ENCODE data around the gene IER5.

IER5 gene

GRCh38 chr1:181062836-181063428 lies 25.6 kb upstream of the IER5 start:
- peaks cover 28% of the 10 kb centered on the region for H3K4me1 Mint-ChIP-seq
- H3K9me3 Mint-ChIP-seq = peaks cover 11% of the 10 kb centered on the region
- H3K4me3 Mint-ChIP-seq = peak overlapping the region; percentile 76
- H3K27ac Mint-ChIP-seq = peak overlapping the region; percentile 98
- H3K36me3 Mint-ChIP-seq = peaks cover 29% of the 10 kb centered on the region
- peak; percentile 91 for ATAC-seq
- H3K27me3 Mint-ChIP-seq = no peaks in the 10 kb centered on the region

GRCh38 chr1:181064011-181064623 lies 24.4 kb upstream of the IER5 start:
- Mint-ChIP-seq H3K9me3 (peaks cover 6% of the 10 kb centered on the region), H3K36me3 (peaks cover 17% of the 10 kb centered on the region), H3K27me3 (no peaks in the 10 kb centered on the region), H3K4me3 (no peak overlapping the region), H3K4me1 (peaks cover 28% of the 10 kb centered on the region), H3K27ac (peak overlapping the region; percentile 98)
- no peak for ATAC-seq

DNA sequence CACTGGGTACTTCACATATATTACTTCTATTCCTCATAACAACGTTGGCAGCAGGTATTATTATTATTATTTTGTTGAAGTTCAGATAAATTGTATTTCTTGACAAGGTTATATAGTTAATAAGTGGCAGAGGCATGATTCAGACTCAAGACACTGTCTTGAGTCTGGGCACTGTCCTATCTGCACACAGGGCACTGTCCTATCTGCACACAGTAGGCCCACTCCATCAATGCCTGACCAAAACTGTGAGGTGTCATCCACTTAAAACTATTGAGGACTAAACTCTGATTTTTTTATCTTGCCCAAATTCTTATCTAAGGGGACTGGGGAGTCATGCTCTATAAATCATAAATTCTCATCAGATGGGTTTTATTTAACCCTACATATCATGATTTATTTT lies 23.8 kb upstream of the IER5 start:
- Mint-ChIP-seq H3K4me1 (peaks cover 28% of the 10 kb centered on the region), H3K4me3 (no peak overlapping the region), H3K36me3 (peaks cover 11% of the 10 kb centered on the region), H3K9me3 (peaks cover under 1% of the 10 kb centered on the region), H3K27me3 (no peaks in the 10 kb centered on the region), H3K27ac (no peak overlapping the region)
- no peak for ATAC-seq

GRCh38 chr1:181073638-181074037 lies 14.9 kb upstream of the IER5 start:
- ATAC-seq = no peak
- no peak overlapping the region for H3K27ac Mint-ChIP-seq
- no peak overlapping the region for H3K4me3 Mint-ChIP-seq
- peaks cover 5% of the 10 kb centered on the region for H3K36me3 Mint-ChIP-seq
- peaks cover 28% of the 10 kb centered on the region for H3K27me3 Mint-ChIP-seq
- H3K4me1 Mint-ChIP-seq = peaks cover 6% of the 10 kb centered on the region
- peaks cover 8% of the 10 kb centered on the region for H3K9me3 Mint-ChIP-seq

- ATAC-seq = no peak
- H3K27me3 Mint-ChIP-seq = peaks cover 39% of the 10 kb centered on the region
- H3K27ac Mint-ChIP-seq = no peak overlapping the region
- peaks cover 3% of the 10 kb centered on the region for H3K9me3 Mint-ChIP-seq
- H3K36me3 Mint-ChIP-seq = peaks cover 5% of the 10 kb centered on the region
- peaks cover 16% of the 10 kb centered on the region for H3K4me1 Mint-ChIP-seq
- no peak overlapping the region for H3K4me3 Mint-ChIP-seq
Measured at GRCh38 chr1:181075766-181076350, 12.6 kb upstream of the IER5 start.

DNA sequence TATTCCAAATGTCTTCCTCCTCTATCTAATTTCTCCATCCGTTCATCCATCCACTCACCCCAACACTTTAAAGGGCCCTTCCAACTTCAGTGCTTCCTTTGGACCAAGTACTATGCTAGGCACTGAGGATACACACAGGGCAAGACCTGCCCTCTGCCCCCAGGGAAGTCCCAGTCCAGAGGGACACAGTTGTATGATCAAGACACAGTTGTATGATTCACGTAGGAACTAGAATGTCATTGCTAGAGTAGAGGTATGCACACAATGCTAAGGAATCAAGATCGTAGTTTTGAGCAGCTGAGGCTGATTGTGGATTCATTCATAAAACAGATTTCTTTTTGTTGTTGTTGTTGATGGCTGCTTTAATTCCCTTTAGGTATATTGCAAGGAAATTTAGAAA lies 11.6 kb upstream of the IER5 start:
- peaks cover 3% of the 10 kb centered on the region for H3K9me3 Mint-ChIP-seq
- H3K27me3 Mint-ChIP-seq = peaks cover 39% of the 10 kb centered on the region

GRCh38 chr1:181077576-181078242 lies 10.8 kb upstream of the IER5 start:
- H3K9me3 Mint-ChIP-seq = peaks cover 3% of the 10 kb centered on the region
- H3K27ac Mint-ChIP-seq = no peak overlapping the region
- no peak for ATAC-seq
- peaks cover 39% of the 10 kb centered on the region for H3K27me3 Mint-ChIP-seq
- H3K36me3 Mint-ChIP-seq = peaks cover 5% of the 10 kb centered on the region
- peaks cover 16% of the 10 kb centered on the region for H3K4me1 Mint-ChIP-seq
- no peak overlapping the region for H3K4me3 Mint-ChIP-seq

More for the DNA sequence above, 11.6 kb upstream of the IER5 start:
- Mint-ChIP-seq H3K4me1 (peaks cover 16% of the 10 kb centered on the region), H3K36me3 (peaks cover 5% of the 10 kb centered on the region), H3K27ac (no peak overlapping the region), H3K4me3 (no peak overlapping the region)
- no peak for ATAC-seq

GRCh38 chr1:181079382-181079781 lies 9.1 kb upstream of the IER5 start:
- ATAC-seq = no peak
- H3K27me3 Mint-ChIP-seq = peaks cover 39% of the 10 kb centered on the region
- H3K4me3 Mint-ChIP-seq = no peak overlapping the region
- H3K36me3 Mint-ChIP-seq = peaks cover 5% of the 10 kb centered on the region
- no peak overlapping the region for H3K27ac Mint-ChIP-seq
- H3K9me3 Mint-ChIP-seq = peaks cover 3% of the 10 kb centered on the region
- peaks cover 22% of the 10 kb centered on the region for H3K4me1 Mint-ChIP-seq

DNA sequence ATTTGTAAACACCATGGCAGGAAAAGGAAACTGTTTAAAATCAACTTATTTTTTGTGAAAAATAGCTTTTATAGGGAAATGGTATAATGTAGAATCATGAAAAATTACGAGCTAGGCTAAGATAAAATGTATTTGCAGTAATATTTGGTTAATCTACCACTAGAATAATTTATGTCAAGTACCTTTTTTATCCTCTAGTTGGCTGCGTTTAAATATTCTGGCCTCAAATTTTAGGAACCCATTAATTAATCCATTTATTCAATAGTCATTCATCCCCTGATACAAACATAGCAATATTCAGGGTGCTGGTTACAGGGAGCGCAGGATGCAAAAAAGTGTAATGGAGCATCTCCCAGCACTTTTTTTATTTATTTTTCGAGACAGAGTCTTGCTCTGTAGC lies 8.6 kb upstream of the IER5 start:
- ATAC-seq = no peak
- H3K36me3 Mint-ChIP-seq = peaks cover 1% of the 10 kb centered on the region

DNA sequence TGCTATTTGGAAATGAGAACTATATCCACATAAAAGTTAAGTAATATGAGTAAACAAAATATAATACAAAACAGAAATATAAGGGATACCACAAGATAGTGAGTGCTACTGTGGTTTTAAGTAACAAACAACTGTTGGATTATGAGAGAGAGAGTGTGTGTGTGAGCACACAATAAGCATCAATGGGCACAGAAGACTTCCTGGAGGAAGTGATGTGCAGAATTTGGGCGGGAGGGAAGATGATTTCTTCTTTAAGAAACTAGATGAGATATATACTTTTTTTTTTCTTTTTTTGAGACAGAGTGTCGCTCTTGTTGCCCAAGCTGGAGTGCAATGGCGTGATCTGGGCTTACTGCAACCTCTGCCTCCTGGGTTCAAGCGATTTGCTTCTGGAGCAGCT lies 7.9 kb upstream of the IER5 start:
- H3K9me3 Mint-ChIP-seq = no peaks in the 10 kb centered on the region
- H3K27me3 Mint-ChIP-seq = peaks cover 39% of the 10 kb centered on the region
- ATAC-seq = no peak
- H3K4me1 Mint-ChIP-seq = peaks cover 30% of the 10 kb centered on the region
- no peaks in the 10 kb centered on the region for H3K36me3 Mint-ChIP-seq
- H3K4me3 Mint-ChIP-seq = no peak overlapping the region
- H3K27ac Mint-ChIP-seq = no peak overlapping the region

More for the DNA sequence above, 8.6 kb upstream of the IER5 start:
- Mint-ChIP-seq H3K27ac (no peak overlapping the region), H3K9me3 (peaks cover under 1% of the 10 kb centered on the region), H3K27me3 (peaks cover 39% of the 10 kb centered on the region), H3K4me3 (no peak overlapping the region), H3K4me1 (peaks cover 25% of the 10 kb centered on the region)

DNA sequence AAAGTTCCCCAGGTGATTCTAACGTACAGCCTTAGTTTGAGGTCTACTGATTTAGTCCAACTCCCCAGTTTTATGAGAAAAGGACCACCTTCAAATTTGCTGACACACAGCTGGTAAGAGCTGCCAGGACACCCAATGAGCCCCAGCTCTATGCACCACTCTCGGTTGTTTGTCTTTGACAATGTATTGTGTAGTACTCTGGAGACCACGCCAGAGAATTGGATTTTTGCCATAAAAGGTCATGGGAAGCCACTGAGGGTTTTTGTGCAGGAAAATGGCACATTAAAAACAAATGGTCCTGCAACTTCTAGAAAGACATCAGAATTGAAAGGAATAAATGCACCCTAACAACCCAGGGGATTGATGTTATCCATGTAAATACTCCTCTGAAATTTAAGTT lies 7.1 kb upstream of the IER5 start:
- Mint-ChIP-seq H3K9me3 (no peaks in the 10 kb centered on the region), H3K36me3 (no peaks in the 10 kb centered on the region), H3K4me1 (peaks cover 37% of the 10 kb centered on the region), H3K27ac (no peak overlapping the region), H3K27me3 (peaks cover 34% of the 10 kb centered on the region), H3K4me3 (no peak overlapping the region)
- no peak for ATAC-seq

- H3K4me3 Mint-ChIP-seq = no peak overlapping the region
Measured at GRCh38 chr1:181083842-181084605, 4.5 kb upstream of the IER5 start.

DNA sequence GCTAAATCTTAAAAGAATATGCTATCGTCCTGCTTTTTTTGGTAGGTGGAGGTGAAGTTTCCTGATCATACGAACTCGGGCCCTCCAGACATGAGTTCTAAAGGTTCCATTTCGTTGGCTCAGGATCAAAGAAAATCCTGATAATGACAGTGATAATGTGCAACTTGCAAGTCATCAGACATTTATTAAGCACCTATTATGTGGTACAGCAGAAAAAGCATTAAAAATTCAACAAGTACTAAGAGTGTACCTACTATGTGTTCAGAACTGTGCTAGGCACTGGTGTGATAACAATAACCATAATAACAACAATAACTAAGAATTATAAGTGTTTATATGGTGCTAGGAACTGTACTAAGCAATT lies 3.9 kb upstream of the IER5 start:
- H3K9me3 Mint-ChIP-seq = no peaks in the 10 kb centered on the region
- peak overlapping the region; percentile 58 for H3K27ac Mint-ChIP-seq
- no peak for ATAC-seq
- H3K4me1 Mint-ChIP-seq = peaks cover 42% of the 10 kb centered on the region
- no peak overlapping the region for H3K4me3 Mint-ChIP-seq
- peaks cover 10% of the 10 kb centered on the region for H3K36me3 Mint-ChIP-seq
- peaks cover 2% of the 10 kb centered on the region for H3K27me3 Mint-ChIP-seq

More at GRCh38 chr1:181083842-181084605, 4.5 kb upstream of the IER5 start:
- Mint-ChIP-seq H3K36me3 (peaks cover 6% of the 10 kb centered on the region), H3K4me1 (peaks cover 48% of the 10 kb centered on the region), H3K27ac (peak overlapping the region; percentile 58), H3K27me3 (peaks cover 8% of the 10 kb centered on the region), H3K9me3 (no peaks in the 10 kb centered on the region)
- ATAC-seq = peak; percentile 58

GRCh38 chr1:181086091-181086490 lies 2.4 kb upstream of the IER5 start:
- no peaks in the 10 kb centered on the region for H3K27me3 Mint-ChIP-seq
- peaks cover 25% of the 10 kb centered on the region for H3K36me3 Mint-ChIP-seq
- no peak overlapping the region for H3K4me3 Mint-ChIP-seq
- peak overlapping the region; percentile 32 for H3K27ac Mint-ChIP-seq
- no peaks in the 10 kb centered on the region for H3K9me3 Mint-ChIP-seq
- peaks cover 42% of the 10 kb centered on the region for H3K4me1 Mint-ChIP-seq
- ATAC-seq = no peak

DNA sequence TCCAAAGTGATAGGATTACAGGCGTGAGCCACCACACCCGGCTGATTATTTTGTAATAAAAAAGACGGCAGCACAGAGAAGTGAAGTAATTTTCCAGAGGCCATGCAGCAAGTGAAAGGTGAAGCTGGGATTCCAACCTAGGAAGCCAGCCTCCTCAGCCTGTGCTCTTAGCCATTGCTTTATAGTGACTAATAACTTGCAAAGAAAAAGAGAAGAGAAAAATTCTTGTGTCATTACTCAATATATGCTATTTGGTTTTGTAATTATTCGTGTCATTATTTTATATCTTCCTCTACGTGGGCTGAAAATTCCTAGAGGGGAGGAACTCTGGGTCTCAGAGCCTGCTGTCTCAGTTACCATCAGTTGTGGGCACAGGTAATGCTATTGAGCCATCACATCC lies 1.6 kb upstream of the IER5 start:
- no peaks in the 10 kb centered on the region for H3K27me3 Mint-ChIP-seq
- H3K4me3 Mint-ChIP-seq = peak overlapping the region; percentile 96
- peak overlapping the region; percentile 92 for H3K27ac Mint-ChIP-seq
- H3K9me3 Mint-ChIP-seq = no peaks in the 10 kb centered on the region
- ATAC-seq = no peak
- H3K4me1 Mint-ChIP-seq = peaks cover 51% of the 10 kb centered on the region
- H3K36me3 Mint-ChIP-seq = peaks cover 33% of the 10 kb centered on the region

Data from stimulated activated memory B cell treated with anti-CD40 and anti-IgM and Interleukin-4, amounts not matched to agents 10 μg/mL and 1 μg/mL and 100 μg/mL, for 72 hours (primary cell).